Upper lobe of right lung (tissue), 1 donor: ENCODE results near the gene BRICD5. TPM values are rescaled to one million over a fixed set of nuclear protein-coding genes. Genes with fewer than 3 reads are reported as not detected.
A peak's percentile ranks its signal among the peaks of the same experiment; 100 is the strongest.

Experiments used
- ATAC-seq: fragments of 200-7000 bp; cut with Tn5 transposase; one replicate; pipeline ENCODE4 v1.9.1; 2020; ENCODE audit warnings: mild to moderate bottlenecking, moderate library complexity
- DNase-seq: peaks from one replicate; pipeline ENCODE4 v3.0.0-alpha.2; 2020
- H3K27ac ChIP-seq: fragments of 200-600 bp; one replicate; pipeline ENCODE4 v1.8.0; 2022
- H3K27me3 ChIP-seq: fragments of 200-600 bp; one replicate; pipeline ENCODE4 v1.8.0; 2022; ENCODE audit warnings: mild to moderate bottlenecking
- H3K36me3 ChIP-seq: fragments of 200-600 bp; one replicate; pipeline ENCODE4 v1.8.0; 2022
- H3K4me1 ChIP-seq: fragments of 200-600 bp; one replicate; pipeline ENCODE4 v1.8.0; 2022
- H3K4me3 ChIP-seq: fragments of 200-600 bp; one replicate; pipeline ENCODE4 v1.8.0; 2022; ENCODE audit warnings: mild to moderate bottlenecking
- H3K9me3 ChIP-seq: fragments of 200-600 bp; one replicate; pipeline ENCODE4 v1.8.0; 2022
- intact Hi-C: fragments of 100-400 bp; cut with DNase I; formaldehyde crosslinking; loops from one replicate; pipeline ENCODE4 v1.11.0; 2022
- total RNA-seq: library from RNA; stranded (reverse); fragmentation: NEBNext Ultra II Directional; extraction: Animal tissue kit (Norgen Biotek cat#: 25700); gene quantifications from one replicate; pipeline ENCODE4 v1.2.1, GENCODE V29; 2021
- TF ChIP-seq, protein P1 (sequence below): fragments of 200-600 bp; IDR thresholded peaks from one replicate; pipeline ENCODE4 v1.8.0; 2022; ENCODE audit warnings: antibody characterized with exemption
- donor health status: DM: no; HTN: yes; CAD: no; lungs with severe emphysema.

The BRICD5 gene
- total RNA-seq, 1 donor from 2014 or later: 7.5 TPM

DNA sequence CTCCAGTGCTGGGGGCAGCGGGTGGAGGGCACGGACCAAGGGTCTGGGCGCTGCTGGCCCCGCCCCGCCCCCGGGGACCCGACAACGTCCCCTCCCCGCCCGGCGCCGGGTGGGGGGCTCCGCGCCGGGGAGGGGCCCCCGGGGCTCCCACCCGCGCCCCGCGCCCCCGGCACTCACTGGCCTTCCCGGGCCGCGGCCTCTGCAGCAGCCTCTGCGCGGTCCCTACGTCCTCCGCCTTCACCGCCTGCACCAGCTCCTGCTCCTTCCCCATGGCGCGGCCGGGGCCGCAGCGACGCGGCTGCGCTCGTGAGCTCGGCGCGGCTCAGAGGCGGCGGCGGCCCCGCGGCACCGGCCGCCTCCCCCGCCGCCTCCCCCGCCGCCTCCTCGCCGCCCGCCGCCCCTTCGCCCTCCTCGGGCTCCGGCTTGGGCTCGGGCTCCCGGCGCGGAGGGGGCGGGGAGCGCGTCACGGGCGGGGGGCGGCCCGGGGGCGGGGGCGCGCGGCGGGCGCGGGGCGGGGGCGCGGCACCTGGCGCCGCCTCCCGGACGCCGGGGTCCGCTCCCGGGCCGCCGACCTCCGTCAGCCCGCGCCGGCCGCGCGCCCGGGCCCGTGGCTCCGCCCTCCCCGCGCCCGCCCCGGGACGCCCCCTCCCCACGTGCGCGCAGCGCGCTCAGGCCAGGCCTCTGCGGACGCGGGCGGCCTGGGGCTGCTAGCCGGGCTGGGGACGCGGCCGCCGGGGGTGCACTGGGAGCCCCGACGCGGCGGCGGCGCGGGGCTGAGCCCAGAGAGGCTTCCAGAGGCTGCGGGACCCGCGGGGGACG is 14.3 kb downstream of the BRICD5 start, which contains the start of gene CASKIN1:
CASKIN1 (minus strand) TSS at position 444 of the 819 bp plus-strand sequence; CDS start at position 271, 173 bp downstream.
- DNase-seq (no peak), ATAC-seq (peak; percentile 35)
- Histone ChIP-seq H3K4me3 (peak within 1 kb of the TSS; percentile 23), H3K27ac (no peak within 1 kb of the TSS), H3K4me1 (peaks cover 11% of the 10 kb centered on the region), H3K36me3 (no peaks in the 10 kb centered on the region), H3K9me3 (no peaks in the 10 kb centered on the region), H3K27me3 (peaks cover 39% of the 10 kb centered on the region)
- TF ChIP-seq, protein P1, sequence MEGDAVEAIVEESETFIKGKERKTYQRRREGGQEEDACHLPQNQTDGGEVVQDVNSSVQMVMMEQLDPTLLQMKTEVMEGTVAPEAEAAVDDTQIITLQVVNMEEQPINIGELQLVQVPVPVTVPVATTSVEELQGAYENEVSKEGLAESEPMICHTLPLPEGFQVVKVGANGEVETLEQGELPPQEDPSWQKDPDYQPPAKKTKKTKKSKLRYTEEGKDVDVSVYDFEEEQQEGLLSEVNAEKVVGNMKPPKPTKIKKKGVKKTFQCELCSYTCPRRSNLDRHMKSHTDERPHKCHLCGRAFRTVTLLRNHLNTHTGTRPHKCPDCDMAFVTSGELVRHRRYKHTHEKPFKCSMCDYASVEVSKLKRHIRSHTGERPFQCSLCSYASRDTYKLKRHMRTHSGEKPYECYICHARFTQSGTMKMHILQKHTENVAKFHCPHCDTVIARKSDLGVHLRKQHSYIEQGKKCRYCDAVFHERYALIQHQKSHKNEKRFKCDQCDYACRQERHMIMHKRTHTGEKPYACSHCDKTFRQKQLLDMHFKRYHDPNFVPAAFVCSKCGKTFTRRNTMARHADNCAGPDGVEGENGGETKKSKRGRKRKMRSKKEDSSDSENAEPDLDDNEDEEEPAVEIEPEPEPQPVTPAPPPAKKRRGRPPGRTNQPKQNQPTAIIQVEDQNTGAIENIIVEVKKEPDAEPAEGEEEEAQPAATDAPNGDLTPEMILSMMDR: no peak
- intact Hi-C loops: no loop called here

- Histone ChIP-seq H3K4me1 (peaks cover 11% of the 10 kb centered on the region), H3K9me3 (no peaks in the 10 kb centered on the region), H3K4me3 (peak overlapping the region; percentile 23), H3K27ac (no peak overlapping the region), H3K27me3 (peaks cover 39% of the 10 kb centered on the region), H3K36me3 (no peaks in the 10 kb centered on the region)
- intact Hi-C loops: no loop called here
- no peak for DNase-seq
- TF ChIP-seq, protein P1: no peak
- ATAC-seq: peak; percentile 1
These were observed 15.1 kb downstream of the BRICD5 start for GRCh38 chr16:2195322-2196161.

DNA sequence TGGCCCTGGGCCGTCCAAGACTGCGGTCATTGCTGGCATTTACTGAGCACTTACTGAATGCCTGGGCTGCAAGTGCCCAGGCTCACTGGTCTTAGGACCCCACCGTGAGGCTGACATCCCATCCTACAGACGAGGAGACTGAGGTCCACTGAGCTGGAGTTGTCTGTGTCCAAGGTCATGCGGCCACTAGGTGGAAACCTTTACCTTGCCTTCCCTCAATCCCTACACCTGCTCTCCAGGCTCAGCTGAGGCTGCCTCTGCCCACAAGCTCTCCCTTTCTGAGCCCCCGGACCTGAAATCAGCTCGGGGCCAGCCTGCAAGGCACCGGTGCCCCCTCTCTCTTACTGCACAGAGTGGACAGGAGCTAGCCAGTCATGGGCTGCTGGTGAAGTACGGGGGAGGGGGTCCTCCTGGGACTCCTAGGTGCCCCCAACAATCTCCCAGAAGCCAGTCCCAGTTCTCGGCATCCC is 15.8 kb downstream of the BRICD5 start:
- Histone ChIP-seq H3K9me3 (no peaks in the 10 kb centered on the region), H3K4me1 (peaks cover 11% of the 10 kb centered on the region), H3K4me3 (no peak overlapping the region), H3K27me3 (peaks cover 39% of the 10 kb centered on the region), H3K36me3 (no peaks in the 10 kb centered on the region), H3K27ac (no peak overlapping the region)
- TF ChIP-seq, protein P1: peak; percentile 43
- intact Hi-C loops: no loop called here
- no peak for DNase-seq
- peak; percentile 78 for ATAC-seq

GRCh38 chr16:2194166-2194834 is 16.4 kb downstream of the BRICD5 start:
- H3K4me1 ChIP-seq: peaks cover 11% of the 10 kb centered on the region
- ATAC-seq (no peak), DNase-seq (no peak)
- peaks cover 39% of the 10 kb centered on the region for H3K27me3 ChIP-seq
- intact Hi-C loops: no loop called here
- no peaks in the 10 kb centered on the region for H3K9me3 ChIP-seq
- no peak overlapping the region for H3K27ac ChIP-seq
- no peaks in the 10 kb centered on the region for H3K36me3 ChIP-seq
- TF ChIP-seq, protein P1: no peak
- no peak overlapping the region for H3K4me3 ChIP-seq

GRCh38 chr16:2191446-2191706 is 19.3 kb downstream of the BRICD5 start:
- DNase-seq: no peak

More at GRCh38 chr16:2191446-2191706, 19.3 kb downstream of the BRICD5 start:
- no peaks in the 10 kb centered on the region for H3K9me3 ChIP-seq
- H3K27ac ChIP-seq: no peak overlapping the region
- peaks cover 11% of the 10 kb centered on the region for H3K4me1 ChIP-seq
- no peak overlapping the region for H3K4me3 ChIP-seq
- intact Hi-C loops: no loop called here
- H3K36me3 ChIP-seq: no peaks in the 10 kb centered on the region
- TF ChIP-seq, protein P1: no peak
- H3K27me3 ChIP-seq: peaks cover 23% of the 10 kb centered on the region
- no peak for ATAC-seq
